RWPE2 (cell line): ENCODE results near the gene SCG3.
A peak's percentile ranks its signal among the peaks of the same experiment; 100 is the strongest.

ENCODE experiments used
- ATAC-seq: fragments of 200-7000 bp; cut with Tn5 transposase; 3 replicates; pipeline ENCODE4 v1.9.1; 2021; ENCODE audit warnings: low read depth
- DNase-seq: peaks from one replicate; pipeline ENCODE4 v3.0.0-alpha.2; 2020; ENCODE audit warnings: low spot score
- H3K27ac ChIP-seq: fragments of 450-650 bp; 2 replicates; pipeline ENCODE4 v1.5.1; 2017; ENCODE audit warnings: mild to moderate bottlenecking; ENCODE audit not compliant: poor library complexity, severe bottlenecking
- H3K27me3 ChIP-seq: fragments of 250-450 bp; sonication (Bioruptor Pico); 2 replicates; pipeline ENCODE4 v1.5.1; 2021; ENCODE audit warnings: mild to moderate bottlenecking, moderate library complexity; ENCODE audit not compliant: insufficient read depth, poor library complexity, severe bottlenecking
- H3K36me3 ChIP-seq: fragments of 250-450 bp; sonication (Bioruptor Pico); 2 replicates; pipeline ENCODE4 v1.5.1; 2020; ENCODE audit warnings: low read depth, mild to moderate bottlenecking, moderate library complexity
- H3K4me1 ChIP-seq: fragments of 250-450 bp; sonication (Bioruptor Pico); 2 replicates; pipeline ENCODE4 v1.5.1; 2021; ENCODE audit warnings: mild to moderate bottlenecking, moderate library complexity; ENCODE audit not compliant: insufficient read depth, poor library complexity, severe bottlenecking
- H3K4me3 ChIP-seq: fragments of 250-450 bp; sonication (Bioruptor Pico); 2 replicates; pipeline ENCODE4 v1.5.1; 2021; ENCODE audit warnings: mild to moderate bottlenecking, moderate library complexity; ENCODE audit not compliant: severe bottlenecking
- H3K9me3 ChIP-seq: fragments of 250-450 bp; sonication (Bioruptor Pico); 2 replicates; pipeline ENCODE4 v1.5.1; 2021; ENCODE audit warnings: mild to moderate bottlenecking, moderate library complexity; ENCODE audit not compliant: severe bottlenecking
- CTCF ChIP-seq: fragments of 450-650 bp; IDR thresholded peaks from one replicate; pipeline ENCODE4 v1.5.1; 2017; ENCODE audit warnings: mild to moderate bottlenecking, moderate library complexity; ENCODE audit not compliant: poor library complexity, severe bottlenecking

SCG3 gene

DNA sequence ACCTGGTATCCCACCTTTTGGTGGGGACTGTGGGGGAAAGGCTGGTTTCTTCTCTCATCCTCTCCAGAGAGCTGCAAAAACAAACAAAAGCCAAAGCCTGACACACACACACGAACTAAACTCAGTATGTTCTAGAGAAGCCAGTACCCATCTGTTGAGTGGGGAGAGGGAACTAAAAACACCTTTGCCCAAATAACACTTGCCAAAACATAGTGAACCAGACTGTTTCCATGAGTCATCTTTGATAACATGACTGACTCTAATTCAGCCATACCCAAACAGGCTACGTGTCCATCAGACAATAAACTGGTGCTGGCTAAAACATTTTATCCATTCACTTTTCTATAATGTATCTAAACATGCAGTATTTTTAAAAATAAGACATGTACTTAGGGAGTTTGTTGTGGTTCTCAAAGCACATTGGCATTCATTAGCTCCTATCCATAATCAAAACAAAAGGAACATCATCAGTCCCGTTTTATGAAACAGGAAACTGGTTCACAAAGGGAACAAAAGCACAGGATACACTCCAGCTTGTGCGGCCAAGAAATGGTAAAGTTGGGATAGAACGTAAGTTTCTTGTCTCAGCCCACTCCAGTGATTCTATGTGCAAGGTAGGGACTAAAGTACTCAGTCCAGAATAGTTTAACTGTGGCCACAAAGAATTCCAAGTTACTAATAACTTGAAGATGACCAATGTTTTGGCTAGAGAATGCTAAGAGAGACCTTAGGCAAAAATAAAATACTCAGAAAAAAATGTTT lies 40.1 kb downstream of the SCG3 start:
- no peak for TF ChIP-seq CTCF
- Histone ChIP-seq H3K27me3 (no peaks in the 10 kb centered on the region), H3K36me3 (peaks cover 12% of the 10 kb centered on the region; the same call in 1 of the 2 replicates), H3K9me3 (no peaks in the 10 kb centered on the region), H3K4me1 (peaks cover 7% of the 10 kb centered on the region), H3K27ac (no peak overlapping the region), H3K4me3 (no peak overlapping the region)
- no peak for DNase-seq
- ATAC-seq: no peak

GRCh38 chr15:51724199-51724598 lies 42.9 kb downstream of the SCG3 start:
- no peak overlapping the region for H3K4me3 ChIP-seq
- TF ChIP-seq CTCF: no peak
- DNase-seq: no peak
- ATAC-seq: no peak
- no peaks in the 10 kb centered on the region for H3K27me3 ChIP-seq
- peaks cover 12% of the 10 kb centered on the region for H3K4me1 ChIP-seq
- H3K36me3 ChIP-seq: peaks cover 12% of the 10 kb centered on the region; the same call in 1 of the 2 replicates
- H3K9me3 ChIP-seq: no peaks in the 10 kb centered on the region
- no peak overlapping the region for H3K27ac ChIP-seq

DNA sequence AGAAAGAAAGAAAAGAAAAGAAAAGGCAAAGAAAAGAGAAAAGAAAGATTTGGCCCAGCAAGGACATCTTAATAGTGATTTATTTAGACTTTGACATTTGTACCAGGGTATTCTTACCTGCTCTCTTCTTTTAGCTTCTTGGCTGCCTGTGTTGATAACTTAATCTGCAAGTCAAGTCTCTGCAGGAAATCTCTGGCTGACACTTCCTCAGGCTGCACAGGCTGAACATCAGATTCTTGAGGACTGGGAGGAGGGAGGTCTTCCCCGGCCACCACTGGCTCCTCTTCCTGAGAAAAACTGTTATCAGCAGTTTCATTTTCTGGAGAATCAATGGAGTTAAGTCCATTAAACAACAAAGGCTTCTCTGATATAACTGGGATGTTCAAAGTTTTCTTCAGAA lies 43.4 kb downstream of the SCG3 start:
- Histone ChIP-seq H3K4me1 (peaks cover 12% of the 10 kb centered on the region), H3K4me3 (no peak overlapping the region), H3K9me3 (no peaks in the 10 kb centered on the region), H3K27ac (no peak overlapping the region), H3K36me3 (peaks cover 12% of the 10 kb centered on the region; the same call in 1 of the 2 replicates), H3K27me3 (no peaks in the 10 kb centered on the region)
- no peak for DNase-seq
- no peak for ATAC-seq
- no peak for TF ChIP-seq CTCF

DNA sequence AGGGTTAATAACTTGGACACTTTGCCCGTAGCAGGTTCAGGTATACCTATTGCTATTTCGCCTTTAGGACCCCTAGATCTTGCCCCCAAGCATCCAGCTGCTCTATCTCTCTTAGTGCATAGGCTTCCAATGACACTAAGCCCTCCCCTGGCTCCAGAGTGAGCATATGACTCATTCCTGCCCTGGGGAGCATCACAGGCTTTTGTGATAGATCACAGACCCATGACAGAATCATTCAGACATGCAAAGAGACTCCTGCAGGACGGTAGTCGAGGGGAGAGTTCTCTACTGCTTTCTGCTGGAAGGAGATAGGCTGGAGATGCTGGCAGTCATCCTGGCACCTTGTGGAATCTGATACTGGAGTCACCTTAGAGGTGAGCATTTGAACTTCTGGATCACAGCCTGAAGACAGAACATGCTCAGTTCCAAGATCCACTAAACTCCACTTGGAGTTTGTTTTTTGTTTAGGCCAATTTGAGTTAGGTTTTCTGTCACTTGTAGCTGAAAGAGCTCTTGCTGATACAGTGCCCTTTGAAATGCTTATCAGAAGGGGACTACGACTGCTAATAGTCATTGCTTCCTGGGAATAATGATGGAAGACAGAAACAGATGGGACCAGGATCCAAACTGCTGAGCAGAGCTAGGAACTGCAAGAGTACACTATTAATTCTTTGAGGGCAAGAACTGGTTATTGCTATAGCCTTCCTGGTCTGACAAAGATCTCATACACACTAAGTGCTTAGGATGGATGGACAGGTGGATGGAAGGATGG lies 45.2 kb downstream of the SCG3 start:
- DNase-seq: peak; percentile 93
- Histone ChIP-seq H3K27ac (no peak overlapping the region), H3K9me3 (no peaks in the 10 kb centered on the region)

More for the DNA sequence above, 45.2 kb downstream of the SCG3 start:
- H3K4me1 ChIP-seq: peaks cover 18% of the 10 kb centered on the region
- TF ChIP-seq CTCF: no peak
- peak; percentile 99 for ATAC-seq
- H3K27me3 ChIP-seq: no peaks in the 10 kb centered on the region
- no peak overlapping the region for H3K4me3 ChIP-seq
- peaks cover 12% of the 10 kb centered on the region; the same call in 1 of the 2 replicates for H3K36me3 ChIP-seq
